NCI-H1048 (cell line): ENCODE results near the gene LRGUK.
"Not testable (repeated sequence)": the region's sequence is repeated elsewhere in the genome, so short reads cannot be mapped to it uniquely, and the experiment has no call there.

Source experiments
- DNase-seq: peaks from one replicate; lab custom pipeline; 2025; lab: John Stamatoyannopoulos, UW

LRGUK gene

DNA sequence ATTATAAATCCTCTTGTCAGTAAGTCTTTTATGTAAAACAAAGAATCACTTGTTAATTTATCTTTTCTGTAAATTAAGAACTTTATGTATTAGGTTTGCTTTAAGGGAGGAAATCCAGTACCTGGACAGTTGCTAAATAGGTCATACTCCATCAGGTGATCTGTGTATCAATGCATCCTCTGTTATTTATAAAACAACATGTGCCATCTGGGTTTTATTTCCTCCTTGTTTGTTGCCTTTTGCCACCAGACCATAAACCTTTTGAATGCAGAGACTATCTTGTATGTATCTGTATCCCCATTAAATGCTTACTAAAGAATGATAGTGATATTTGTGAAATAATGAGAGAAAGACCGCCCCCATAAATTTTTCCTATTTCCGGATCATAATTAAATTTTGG is 119.6 kb downstream of the LRGUK start:
- no peak for DNase-seq

DNA sequence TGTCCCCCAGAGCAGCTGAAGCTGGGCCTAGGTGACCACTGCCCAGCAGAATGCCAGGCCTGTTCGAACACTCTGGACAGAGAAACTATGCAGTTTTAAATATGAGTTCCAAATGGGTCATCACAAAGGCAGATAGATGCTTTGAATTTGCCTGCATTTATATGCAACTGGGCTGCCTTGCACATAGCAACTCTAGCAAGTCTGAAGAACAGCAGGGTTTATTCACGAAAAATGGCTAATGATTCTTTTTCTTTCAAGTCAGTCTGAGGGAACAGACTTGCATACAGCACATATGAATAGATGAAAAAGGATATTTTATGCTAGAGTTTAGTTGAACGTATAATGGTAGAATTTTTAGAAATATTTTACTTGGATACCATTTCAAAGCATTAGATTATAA is 121.1 kb downstream of the LRGUK start:
- no peak for DNase-seq

DNA sequence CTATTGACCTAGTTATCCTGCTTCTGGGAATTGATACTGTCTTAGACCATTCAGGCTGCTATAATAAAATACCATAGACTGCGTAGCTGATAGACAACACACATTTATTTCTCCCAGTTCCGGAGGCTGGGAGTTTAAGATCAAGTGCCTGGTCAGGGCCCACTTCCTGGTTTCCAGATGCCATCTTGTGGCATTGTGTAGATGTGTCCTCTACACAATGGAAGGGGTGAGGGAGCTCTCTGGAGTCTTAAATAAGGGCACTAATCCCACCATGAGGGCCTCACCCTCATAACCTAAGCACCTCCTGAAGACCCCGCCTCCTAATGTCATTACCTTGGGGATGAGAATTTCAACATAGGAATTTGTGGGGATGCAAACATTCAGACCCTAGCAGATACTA is 127.2 kb downstream of the LRGUK start:
- no peak for DNase-seq

DNA sequence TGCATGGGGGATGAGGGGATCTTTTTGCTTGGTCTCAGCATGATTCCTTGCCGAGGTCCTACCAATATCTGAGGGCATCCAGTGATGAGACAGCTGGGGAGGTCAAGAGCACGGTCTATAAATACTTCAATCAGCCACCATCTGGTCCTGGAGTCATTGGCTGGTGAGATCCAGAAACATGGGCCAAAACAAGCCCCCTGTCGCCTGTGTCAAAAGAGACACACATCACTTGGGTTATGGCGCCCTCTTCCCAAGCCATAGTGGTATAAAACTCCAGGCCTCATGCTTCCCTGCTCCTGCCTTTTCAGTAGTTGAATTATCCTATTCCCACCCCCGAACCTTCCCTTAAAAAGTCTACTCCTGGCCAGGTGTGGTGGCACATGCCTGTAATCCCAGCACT is 128.7 kb downstream of the LRGUK start:
- DNase-seq = no peak

DNA sequence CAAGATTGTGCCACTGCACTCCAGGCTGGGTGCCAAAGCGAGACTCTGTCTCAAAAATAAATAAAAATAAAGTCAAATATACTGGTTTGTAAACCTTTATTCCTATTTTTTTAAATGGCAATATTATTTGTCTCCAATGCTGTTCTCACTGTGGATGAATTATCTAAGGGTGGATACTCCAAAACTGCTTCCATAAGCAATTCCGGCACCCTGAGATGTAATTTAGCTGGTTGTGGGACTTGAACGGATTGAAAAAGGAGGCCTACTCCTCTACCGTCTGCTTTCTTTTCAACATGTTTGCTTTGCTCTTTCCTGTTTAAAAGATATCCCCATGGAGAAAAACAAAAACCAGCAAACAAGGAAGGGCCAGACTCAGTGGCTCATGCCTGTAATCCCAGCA is 135.2 kb downstream of the LRGUK start:
- DNase-seq = no peak

DNA sequence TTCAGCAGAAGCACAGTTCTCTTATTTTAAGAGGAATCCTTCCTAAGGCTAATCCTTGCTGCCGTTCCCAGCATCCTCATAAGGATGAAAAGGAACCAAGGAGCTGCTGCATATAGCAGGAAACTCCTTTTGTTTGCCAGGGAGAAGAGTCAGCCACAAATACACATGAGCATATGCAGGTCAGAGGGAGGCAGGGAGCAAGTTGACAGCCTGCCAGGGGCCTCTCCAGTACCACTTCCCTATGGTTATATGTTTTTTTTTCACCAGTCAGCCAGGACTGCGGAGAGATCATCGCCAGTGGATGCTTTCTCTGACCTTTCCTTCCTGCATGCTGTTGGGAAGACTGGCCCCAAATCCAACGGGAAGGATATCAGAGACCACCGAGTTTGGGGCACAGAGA is 149.8 kb downstream of the LRGUK start:
- DNase-seq = no peak

DNA sequence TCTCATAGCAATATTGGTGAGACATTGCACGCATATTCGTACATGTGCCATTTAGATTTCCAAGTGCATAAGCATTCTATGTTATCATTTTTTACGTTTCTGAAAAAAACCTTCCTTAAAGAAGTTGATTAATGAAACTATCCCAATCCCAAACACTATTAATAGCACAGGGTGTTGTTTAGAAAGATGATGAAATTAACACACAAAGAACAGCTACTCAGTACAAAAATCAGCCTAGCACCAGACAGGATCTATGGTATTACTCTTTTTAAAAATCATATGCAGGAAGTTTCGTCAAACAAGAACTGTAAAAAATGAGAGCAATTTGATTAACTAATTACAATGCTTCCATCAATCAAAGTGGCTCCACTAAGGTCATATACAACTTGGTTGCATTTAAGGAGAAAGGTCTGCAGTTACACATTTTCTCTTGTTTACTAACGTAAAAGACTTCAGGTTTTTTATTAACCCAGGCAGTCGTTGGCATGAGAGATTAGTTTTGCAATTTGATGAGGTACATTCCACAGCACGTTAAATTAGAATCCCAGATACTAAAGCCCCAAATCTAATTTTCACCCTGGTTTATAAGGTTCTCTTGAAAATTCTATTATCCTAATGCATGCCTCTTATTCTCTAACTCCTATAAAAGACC is 151.5 kb downstream of the LRGUK start:
- DNase-seq = no peak

DNA sequence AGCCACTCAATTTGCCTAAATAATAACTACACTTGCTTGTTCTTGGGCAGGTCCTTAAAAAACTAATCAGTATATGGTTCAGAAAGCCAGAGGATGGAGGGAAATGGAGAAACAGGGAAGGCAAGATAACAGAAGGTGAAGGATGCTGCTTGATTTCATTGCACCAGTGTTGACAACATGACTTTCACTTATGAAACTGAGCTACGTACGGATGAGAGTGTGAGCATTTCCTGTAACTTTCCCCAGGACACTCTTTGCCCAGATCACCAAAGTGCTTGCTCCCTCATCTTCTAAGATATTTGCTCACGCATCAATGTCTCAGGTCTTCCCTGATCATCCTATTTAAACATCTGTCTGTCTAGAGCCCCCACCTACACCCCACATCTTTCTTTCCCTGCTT is 152.2 kb downstream of the LRGUK start:
- no peak for DNase-seq

DNA sequence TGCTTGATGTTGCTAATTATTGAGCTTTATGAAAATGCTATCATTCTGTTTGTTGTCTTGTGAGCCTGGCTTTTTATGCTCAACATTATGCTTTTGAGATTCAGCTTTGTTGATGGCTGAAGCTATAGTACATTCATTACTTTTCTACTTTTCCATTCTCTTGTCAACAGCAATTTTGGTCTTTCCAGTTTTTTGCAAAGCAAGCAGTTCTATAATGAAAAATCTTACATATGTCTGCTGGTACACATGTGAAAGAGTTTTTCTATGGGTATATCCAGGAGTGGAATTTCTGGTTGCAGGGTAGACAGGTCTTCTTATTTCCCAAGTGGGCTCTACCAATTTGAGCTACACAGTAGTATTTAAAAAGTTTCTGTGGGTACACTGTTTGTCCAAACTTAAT is 152.8 kb downstream of the LRGUK start:
- DNase-seq = no peak

DNA sequence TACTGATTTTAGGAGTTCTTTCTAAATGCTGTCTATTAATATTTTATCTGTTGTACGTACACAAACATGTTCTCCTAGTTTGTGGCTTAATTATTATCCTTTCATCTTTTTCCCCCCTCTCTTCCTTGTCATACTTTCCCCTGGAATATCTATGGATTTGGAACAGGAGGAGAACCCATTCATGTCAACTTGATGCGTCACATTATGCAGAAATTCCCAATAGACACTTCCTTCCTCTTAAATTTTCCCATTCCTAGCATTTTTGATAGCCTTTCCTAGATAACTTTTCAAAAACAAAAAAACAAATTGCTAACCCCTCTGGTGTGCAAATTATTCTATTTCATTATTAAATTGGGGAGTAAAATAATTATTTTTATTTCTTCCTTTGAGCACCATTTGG is 153.4 kb downstream of the LRGUK start:
- DNase-seq = no peak

DNA sequence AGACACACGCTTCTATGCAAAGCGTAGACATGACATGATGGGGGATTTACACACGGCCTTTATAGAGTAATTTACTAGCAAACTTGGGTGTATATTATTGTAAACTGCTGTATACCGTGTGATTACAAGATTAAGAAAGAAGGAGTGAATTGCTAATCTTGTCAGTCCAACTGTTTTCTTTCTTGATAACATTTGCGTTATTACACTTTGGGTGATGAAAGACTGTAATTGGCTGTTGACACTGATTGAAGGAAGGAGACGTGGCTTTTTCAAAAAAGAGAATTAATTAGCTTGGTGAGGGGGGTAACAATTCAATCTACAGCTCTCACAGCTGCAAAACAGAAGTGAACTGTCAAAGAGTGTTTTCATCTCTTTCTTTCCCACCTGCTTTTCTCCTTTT is 156.9 kb downstream of the LRGUK start:
- DNase-seq = no peak

DNA sequence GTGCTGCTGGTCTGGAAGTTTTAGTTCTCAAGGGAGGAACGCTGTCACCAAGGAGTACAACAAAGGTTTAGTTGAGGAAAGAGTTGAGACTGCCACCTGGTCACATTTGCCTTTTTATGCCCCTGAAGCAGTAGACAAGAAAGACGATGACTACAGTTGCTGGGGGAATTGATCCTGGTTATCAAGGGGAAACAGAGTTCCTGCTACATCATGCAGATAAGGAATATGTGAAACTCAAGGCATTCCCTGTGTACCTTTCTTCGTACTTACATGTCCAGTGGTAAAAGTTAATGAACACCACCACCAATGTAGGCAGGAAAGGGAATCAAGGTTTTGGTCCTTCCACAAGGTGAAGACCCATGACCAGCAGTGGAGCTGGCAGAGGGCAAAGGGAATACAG is 157.8 kb downstream of the LRGUK start:
- no peak for DNase-seq

DNA sequence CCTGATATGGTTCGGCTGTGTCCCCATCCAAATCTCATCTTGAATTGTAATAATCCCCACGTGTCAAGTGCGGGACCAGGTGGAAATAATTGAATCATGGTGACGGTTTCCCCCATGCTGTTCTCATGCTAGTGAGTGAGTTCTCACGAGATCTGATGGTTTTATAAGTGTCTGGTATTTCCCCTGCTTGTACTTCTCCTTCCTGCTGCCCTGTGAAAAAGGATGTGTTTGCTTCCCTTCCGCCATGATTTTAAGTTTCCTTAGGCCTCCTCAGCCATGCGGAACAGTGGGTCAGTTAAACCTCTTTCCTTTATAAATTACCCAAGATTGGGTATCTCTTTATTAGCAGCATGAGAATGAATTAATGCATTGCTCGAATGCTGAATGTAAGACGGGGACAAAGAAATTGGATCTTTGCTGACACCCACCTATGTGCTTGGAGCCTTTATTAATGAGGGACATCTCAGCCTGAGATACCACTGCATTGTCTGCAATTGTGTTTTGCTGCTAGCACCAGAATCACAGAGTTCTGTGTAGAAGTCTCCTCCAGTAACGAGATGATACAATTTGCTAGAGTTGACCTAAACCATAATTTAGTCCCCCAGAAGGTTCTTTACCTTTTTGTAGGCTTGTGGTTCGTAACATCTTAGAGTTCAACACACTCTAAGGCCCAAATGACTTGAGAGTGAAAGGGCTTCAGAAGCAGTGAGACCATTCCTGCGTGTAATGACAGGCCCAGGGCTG is 160.9 kb downstream of the LRGUK start:
- no peak for DNase-seq

DNA sequence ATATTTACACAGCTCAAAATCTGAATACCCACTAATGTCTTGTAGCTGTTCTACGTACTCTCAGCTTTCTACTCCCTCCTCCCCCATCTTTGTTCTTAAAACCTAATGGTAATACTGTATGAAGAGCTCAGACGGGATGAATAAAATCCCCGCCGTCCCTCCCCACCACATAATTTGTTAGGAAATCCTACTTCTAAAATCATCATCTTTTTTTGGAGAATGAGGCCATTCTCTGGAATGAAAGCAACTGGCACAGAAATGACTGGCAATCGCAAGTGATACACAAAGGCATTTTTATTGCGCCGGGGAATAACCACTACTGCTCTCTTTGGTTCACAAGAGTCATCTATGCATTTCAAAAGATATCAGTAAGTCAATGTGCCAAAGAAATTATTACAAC is 162.3 kb downstream of the LRGUK start:
- no peak for DNase-seq

DNA sequence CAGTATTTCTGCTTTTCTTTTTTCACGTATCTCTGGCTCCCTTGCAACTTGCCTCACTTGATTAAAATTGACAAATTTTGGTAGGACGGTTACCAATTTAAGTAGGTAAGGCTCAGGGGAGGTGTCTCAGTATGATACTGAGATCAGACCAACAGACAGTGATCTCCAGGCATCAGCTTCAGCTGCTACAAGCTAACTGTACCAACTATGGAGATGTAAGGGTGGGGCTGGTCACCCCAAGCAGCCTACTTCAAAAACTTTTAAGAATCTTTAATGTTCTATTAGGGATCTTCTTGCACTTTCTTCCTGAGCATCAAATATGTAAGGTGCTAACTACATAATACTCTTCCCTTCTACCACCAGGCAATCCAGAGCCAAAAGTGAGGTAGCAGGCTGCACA is 162.7 kb downstream of the LRGUK start:
- no peak for DNase-seq

DNA sequence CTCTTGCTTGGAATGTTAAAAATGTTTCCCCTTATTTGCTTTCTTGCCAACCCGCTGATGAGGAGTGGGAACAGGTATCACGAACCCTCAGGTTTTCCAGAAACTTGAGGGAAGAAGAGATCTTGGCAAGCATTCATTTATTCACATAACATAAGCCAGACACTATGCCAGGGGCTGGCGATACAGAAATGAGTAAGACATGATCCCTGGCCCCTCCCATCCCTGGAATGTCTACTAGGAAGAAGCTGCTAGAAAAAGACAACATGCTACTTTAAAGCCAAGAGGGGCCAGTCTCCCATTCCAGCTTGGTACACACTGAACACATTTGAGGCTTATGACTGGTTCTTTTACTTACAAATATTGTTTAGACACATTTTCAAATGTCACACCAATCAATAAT is 163.1 kb downstream of the LRGUK start:
- no peak for DNase-seq

DNA sequence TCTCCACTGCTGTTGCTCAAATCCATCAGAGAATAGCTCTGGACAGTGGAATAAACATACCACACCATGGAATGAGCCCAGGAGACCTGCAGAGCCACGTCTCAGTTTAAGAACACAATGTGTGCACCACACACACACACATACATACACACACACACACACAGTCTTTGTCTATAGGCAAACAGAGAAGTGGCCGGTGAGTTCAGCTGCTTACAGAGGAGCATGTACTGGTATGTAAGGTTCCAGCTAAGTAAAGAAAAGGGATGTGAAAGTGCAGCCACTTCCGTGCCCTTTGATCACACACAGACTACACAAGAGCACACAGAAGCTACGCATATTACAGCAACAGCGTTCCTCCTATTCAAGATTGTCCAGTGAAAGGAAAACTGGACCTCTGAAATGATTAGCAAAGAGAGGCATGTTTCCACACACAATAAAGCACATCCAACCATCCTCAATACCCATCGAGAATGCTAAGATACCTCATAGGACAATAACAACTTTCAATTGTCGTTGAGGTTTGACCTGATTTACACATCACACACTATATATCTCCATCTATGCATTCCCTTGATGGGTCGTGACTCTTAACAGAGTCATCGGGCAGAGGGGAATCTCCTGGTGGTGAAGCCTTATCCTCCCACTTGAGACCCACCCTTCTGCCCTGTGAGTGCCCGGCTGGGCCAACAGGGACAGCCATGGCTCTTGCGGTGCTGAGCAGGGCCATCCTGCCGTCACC is 166.0 kb downstream of the LRGUK start:
- no peak for DNase-seq

DNA sequence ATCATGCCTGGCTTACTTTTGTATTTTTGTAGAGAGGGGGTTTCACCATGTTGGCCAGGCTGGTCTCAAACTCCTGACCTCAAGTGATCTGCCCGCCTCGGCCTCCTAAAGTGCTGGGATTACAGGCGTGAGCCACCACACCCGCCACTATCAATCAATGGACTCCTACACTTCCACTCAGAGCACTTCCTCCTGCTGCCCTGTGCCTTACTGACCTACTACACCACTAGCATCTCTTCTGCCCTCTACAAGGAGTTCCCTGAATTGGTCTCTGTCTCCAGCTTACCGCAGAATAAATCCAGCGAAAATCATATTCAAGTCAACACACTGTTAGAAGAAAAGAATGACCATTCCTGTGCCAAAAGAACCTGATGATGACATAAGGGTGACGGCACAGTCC is 168.8 kb downstream of the LRGUK start:
- not testable (repeated sequence) for DNase-seq

DNA sequence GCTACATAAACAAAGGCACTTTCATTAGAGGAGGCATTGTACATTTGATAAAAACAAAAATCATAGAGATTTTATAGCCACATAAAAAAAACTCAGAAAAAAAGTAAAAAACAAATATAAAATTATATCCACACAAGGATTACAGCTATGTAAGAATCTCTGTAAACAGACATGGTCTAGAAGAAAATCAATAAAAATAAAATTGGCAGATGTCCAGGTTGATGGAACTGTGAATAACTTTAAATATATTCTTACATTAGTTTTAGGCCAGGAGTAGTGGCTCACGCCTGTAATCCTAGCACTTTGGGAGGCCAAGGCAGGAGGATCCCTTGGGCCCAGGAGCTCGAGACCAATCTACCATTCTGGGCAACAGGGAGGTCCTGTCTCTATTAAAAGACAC is 170.3 kb downstream of the LRGUK start:
- no peak for DNase-seq

DNA sequence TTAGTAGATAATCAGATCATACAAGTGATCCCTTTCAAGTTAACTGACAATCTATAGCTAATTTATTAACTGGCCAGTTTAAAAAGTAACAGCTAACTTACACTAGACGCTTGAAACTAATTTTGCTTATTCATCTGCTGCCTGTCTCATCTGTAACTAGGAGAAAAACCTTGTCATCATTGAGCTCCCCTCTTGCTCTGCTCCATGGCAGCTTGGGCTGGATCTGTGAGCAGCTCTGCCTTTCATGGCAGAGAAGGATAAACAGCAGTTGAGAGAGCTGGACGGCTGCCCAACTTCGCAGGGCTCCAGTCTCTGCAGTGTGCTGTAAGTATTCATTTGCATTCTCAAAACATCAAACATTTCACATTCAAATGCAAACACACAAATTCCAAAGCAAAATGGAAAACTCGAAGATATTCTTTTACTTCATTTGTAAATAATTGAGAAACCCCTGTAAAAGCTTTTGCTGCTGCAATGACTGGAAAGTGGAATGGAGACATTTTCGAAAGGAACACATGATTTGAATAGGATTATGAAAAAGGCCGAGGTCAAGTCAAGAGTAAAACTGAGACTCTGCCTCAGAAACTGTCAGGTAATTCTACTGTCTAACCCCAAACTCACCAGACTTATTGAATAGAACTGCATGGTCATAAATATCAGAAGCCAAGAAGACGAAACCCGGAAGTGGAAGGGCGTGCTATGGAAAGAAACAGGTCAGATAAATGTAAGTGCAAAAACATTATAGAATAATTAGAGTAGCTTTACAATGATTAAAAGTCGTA is 172.0 kb downstream of the LRGUK start:
- DNase-seq = peak; percentile 38

DNA sequence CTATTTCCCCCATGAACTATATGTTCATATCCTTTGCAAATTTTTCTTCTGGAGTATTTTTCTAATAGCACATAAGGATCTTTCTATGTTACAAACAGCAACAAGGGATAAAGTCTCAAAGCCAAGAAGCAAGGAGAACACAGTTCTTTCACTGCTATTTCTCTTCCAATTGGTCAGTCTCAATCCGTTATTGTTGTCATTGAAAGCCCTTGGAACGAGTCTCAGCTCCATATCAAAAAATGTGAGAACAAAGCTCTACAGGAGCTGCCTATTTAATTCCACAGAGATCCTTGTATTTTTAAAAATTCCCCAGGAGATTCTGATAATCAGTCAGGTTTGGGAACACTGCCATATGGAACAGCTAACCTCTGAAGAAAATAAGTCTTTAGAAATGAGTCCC is 173.8 kb downstream of the LRGUK start:
- no peak for DNase-seq

DNA sequence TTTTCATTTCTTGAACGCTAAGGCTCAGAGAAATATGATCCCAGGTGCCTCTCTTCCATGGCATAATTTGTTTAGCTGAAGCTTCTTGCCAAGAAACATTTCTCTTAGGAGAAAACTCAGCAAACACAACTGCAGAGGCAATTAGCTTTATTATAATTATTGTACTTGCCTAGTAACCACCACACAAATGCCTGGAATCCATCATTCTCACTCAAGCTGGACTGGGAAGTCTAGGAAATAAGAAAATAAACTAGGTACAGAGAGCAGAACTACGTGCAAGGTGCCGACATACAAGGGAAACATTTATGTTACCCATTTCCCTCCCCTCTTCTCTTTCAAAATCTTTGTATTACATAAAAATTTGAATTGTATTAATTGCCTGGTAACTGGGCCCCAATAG is 174.5 kb downstream of the LRGUK start:
- no peak for DNase-seq

DNA sequence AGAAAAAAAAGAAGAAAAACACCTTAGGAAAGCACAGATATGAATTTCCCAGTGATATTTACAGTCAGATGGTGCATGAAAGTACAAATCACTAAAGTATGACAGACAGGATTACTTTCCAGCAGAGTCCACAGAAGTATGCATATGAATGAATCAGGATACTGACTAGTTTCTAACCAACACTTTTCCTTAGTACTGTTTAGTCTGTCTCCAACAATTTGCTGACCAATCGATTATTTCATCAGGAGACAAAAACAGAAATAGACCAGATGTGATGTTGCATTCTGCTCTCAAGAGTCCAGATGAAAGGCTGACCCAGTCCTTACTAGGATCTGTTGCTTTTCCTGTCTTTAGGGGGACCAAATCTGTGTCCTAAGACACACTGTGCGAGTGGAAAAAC is 175.0 kb downstream of the LRGUK start:
- DNase-seq = no peak
